Fibroblast of the conjunctiva (primary cell): ENCODE measurements around the gene SMURF1.

Source experiments
- DNase-seq: peaks from one replicate; pipeline ENCODE4 v3.0.0-alpha.2; 2010; ENCODE audit warnings: low read depth

Gene SMURF1

DNA sequence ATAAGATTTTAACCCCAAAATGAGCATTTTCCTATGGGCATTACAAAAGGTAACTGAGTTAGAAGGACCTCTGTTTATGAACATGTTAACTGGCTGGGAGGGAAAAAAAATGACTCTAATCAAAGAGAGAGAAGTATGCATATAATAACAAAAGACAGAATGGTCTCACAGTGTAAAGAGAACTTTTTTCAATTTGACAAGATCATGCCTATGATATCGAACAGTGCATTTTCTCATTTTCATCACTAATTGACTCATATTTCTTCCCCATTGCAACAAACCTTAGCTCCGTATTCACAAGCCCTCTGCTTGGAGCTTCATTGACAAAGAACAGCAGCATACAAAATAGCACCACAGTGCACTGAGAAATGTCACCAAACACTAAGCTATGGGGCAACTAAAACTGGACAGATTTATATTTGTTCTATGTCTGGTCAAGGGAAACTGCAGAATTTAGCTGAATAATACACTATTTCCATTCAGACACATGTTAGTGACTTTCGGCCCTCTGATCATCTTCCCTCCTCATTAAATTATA is 45.6 kb downstream of the SMURF1 start:
- no peak for DNase-seq

DNA sequence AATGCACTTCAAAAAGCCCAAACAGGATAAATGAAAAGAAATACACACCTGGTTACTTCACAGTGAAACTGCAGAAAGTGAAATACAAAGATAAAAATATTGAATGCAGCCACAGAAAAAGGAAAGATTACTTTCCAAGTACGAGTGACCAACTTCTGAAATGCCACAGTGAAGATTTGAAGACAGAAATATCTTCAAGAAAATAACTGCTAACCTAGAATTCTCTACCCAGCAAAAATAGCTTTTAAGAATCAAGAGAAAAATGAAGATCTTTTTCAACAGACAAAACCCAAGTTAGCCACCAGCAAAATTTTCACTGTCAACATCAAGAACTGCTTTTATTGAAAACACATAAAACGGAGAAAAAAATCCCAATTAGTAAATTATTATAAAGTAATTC is 46.2 kb downstream of the SMURF1 start:
- no peak for DNase-seq

DNA sequence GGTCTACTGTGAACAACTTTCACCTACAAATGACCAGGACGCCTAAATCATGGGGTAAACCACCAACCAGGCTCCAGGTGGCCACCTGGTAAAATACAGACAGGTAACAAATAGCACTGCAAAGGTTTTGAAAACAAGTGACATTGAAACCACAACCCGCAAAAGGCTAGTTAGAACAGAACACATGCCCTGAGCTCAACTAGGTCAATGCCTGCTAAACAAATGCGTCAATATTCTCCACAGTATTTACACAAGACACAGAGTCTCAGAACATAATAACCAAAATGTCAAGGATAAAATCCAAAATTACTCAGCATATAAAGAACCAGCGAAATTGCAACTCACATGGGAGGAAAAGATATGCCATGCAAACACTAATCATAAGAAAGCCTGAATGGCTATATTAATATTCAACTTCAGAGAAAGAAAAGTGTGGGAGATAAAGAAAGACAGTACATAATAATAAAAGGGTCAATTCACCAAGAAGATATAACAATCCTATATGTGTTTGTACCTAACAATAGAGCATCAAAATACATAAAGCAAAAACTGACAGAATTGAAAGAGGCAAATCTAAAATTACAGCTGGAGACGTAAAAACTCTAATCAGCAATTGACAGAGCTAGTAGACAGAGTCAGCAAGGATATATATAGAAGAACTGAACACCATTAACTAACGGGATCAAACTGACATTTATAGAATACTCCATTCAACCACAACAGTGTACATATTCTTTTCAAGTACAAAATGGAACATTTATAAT is 47.6 kb downstream of the SMURF1 start:
- DNase-seq, result no peak

DNA sequence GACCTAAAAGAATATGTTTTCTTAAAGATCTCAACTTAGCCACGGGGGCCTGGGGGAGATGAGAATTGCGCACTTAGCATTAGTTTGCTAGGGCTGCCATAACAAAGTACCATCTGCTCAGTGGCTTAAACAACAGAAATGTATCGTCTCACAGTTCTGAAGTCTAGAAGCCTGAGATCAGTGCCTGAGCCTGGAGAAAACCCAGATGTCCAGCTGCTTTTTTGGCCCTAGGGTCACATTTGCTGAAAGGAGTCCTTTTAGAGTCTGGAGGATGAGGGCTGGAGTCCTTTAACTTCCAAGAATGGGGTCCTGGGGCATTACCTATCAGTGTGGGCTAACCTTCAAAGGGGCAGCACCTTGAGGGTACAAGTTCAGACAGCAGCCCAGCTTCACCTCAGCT is 48.2 kb downstream of the SMURF1 start:
- no peak for DNase-seq

DNA sequence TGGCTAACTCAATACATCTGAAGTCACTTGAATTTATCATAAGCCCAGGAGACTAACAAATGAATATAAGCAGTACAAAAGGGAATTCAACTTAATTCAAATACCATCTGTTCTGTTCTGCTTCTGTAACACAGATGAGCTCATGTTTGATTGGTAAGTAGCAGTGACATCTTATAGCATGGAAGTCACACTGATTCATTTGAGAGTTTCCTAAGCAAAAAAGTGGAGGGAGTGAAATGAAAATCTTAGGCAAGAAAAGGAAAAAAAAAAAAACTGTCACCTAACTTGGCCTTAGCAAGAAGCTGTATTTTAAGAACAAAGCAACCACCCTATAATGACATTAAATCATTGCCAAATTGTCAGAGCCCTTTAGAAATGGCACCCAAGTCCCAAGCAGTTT is 49.5 kb downstream of the SMURF1 start:
- no peak for DNase-seq

DNA sequence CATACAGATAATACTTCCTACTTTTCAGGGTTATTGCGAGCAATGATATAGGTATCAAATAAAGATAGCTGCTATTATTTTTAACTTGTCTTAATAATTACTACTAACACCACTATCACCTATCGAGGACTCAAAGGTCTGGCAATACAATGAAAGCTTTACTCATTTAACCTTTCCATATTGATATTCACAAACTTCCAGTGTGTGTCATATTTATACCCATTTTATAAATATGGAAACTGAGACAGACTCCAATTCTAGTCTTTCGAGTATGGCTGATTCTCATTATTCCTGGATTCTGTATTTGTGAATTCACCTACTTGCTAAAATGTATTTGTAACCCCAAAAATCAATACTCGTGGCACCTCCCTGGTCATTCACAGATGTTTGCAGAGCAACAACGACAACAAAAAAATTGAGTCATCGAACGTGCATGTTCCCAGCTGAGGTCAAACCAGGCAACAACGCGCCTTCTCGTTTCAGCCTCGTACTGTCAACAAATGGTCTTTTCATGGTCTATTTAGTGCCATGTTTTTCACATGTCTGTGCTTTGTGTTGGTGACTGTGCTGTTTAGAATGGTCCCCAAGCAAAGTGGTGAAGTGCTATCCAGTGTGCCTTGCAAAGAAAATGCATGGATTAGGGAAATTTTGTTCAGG is 51.7 kb downstream of the SMURF1 start:
- DNase-seq, result no peak

DNA sequence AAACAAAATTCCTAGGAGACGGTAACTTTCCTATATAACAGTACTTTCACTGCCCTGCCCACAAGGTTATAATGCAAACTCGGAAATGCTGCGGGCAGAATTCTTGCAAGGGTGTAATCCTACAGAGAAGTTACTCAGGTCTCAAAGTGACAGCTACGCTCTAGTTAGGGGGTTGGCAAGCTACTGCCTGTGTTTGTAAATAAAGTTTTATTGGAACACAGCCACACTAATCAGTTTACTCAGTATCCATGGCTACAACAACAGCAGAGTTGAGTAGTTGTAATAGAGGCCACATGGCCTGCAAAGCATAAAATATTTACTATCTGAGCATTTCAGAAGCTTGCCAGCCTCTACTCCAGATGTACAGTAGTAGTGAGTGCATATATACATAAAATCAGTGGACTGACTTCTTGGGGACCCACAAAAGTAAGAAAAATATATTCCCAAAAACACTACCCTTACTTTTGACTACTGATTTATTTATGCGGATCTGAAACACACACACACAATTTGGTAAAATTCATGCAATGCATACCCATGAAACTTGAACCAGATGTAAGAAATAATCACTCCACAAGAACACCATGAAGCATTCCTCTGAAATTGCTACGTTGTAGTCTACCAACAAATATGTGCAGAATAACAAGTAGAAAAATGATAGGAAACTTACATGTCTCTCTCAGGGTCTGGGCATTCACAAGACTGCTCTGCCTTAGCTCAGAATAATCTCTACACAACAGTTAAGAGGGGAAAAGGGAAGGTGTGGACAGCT is 53.0 kb downstream of the SMURF1 start:
- peak; percentile 51 for DNase-seq

DNA sequence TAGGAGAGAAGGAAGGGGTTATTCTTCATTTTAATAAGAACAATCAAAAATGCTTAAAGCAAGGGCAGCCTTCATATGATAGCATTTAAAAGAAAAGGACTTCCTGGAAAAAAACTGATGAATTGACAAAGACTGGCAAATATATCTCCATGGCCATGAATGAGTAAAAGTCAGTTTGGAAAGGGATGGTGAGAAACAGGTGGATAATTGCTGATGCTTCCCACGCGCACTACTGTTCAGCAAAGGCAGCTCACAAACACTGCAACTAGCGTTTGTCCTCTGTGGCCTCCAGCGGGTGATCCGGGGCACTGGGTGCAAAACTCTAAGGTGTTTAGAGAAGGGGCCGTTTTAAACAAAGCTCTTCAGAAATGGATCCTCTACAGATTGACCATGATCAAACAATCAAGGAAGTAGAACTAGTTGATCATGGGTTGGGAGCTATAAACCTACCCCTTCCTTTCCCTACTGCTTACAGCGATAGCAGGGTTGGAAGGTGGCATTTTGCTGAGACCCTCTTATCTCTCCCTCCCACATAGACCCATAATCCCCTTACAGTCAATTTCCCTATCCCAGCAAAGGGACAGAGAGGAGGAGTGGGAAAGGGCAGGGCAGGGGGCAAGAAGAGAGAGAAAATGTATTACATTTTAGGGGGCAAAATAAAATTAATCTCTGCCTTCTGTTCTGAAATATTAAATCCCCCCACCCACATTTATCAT is 53.8 kb downstream of the SMURF1 start:
- no peak for DNase-seq

DNA sequence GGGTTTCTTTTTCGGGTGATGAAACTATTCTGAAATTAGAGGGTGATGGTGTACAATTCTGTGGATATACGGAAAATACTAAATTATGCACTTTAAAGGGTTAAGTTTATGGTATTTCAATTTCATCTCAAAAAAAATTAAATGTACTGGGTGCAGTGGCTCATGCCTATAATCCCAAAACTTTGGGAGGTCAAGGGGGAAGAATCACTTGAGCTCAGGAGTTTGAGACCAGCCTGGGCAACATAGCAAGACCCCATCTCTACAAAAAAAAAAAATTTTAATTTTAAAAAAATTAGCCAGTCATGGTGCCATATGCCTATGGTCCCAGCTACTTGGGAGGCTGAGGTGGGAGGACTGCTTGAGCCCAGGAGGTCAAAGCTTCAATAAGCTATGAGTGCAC is 57.0 kb downstream of the SMURF1 start:
- no peak for DNase-seq

DNA sequence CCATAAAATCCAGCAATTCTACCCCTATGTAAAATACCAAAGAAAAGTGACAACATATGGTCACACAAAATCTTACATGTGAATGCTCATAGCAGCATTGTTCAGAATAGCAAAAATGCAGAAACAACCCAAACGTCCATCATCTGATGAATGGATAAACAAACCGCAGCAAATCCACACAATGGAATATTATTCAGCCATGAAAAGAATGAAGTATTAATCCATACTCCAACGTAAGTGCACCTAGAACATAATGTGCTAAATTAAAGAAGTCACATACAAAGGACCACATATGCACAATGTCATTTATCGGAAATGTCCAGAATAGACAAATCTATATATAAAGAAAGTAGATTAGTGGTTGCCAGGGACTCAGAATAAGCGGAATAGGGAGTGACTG is 57.4 kb downstream of the SMURF1 start:
- no peak for DNase-seq

DNA sequence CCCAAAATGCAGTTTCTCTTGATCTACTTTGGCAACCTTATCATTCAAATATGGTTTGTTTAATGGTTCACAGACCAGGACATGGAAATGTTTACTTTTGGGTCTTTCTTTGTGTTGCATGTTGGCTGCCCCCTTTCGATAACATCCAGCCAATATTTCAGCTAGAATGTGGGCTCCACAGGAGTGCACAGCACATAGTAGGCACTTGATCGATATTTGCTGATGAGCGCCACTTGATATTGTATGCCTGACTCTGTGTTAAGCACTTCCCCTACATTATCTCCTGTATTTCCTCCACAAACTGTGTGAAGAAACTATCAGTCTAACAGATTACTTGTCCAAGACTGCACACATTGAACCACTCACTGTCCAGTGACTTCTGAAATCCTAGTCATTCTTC is 60.2 kb downstream of the SMURF1 start:
- no peak for DNase-seq

DNA sequence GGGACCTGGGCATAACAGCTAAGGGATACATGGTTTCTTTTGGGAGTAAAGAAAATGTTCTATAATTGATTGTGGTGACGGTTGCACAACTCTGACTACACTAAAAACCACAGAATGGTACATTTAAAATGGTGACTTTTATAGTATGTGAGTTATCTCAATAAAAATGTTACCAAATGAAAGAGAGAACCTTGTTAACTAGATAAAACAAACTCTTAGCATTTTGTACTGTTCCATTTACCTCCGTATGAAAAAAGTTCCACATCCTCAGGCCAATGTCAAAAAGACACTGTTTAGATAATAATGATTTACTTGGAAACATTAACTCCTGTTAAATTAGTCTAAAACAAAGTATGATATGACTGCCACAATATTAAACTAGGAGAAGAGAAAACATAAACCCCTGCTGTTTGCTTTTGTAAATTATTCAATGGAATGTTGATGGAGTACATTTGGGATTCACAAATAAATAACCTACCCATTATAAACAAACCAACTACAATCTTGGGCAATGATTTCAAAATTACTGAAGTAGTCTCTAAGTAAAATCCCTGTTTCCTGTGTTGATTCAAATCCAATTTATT is 60.7 kb downstream of the SMURF1 start:
- no peak for DNase-seq

DNA sequence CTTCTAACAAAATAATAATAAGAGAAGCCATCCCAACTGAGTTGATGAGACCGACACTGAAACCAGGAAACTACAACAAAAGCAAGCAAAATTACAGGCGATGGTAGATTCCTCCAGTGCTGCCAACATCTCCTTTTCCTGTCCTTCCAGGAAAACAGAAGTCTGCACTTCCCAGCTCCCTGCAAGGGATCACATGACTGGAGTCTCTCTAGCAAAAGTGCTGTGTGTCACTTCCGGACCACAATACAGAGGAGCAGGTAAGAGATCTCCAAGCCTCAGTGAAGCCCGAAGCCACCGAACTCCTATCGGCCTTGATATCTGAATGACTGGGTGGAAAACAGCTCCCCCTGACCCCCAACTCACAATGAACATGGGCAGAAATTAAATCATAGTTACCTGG is 63.2 kb downstream of the SMURF1 start:
- no peak for DNase-seq

DNA sequence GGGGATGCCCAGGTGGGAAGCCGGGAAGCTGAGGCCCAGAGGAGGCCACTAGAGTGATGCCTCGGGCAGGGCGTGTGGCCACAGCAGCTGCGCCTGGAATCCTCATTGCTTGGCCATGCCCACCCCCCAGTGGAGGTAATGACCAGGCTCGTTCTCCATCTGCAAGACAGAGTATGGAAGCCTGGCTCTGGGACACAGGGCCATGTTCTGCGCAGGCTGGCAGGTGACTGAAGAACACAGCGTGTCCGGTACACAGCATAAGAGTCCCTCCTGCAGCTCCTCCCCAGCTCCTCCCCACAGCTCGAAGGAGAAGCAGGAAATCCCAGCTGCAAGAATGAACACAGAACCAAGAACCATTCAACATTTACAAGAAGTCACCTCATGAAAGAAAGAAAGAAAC is 64.8 kb downstream of the SMURF1 start:
- DNase-seq, result no peak

DNA sequence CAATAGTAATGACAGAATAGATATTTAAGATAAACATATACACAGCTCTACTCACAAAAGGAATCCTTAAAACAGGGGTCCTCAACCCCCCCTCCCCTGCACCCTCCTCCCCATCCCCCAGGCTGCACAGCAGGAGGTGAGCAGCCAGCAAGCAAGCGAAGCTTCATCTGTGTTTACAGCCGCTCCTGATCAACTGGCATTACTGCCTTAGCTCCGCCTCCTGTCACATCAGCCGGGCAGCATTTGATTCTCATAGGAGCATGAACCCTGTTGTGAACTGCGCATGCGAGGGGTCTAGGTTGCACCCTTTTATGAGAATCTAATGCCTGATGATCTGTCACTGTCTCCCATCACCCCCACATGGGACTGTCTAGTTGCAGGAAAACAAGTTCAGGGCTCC is 65.5 kb downstream of the SMURF1 start:
- no peak for DNase-seq

DNA sequence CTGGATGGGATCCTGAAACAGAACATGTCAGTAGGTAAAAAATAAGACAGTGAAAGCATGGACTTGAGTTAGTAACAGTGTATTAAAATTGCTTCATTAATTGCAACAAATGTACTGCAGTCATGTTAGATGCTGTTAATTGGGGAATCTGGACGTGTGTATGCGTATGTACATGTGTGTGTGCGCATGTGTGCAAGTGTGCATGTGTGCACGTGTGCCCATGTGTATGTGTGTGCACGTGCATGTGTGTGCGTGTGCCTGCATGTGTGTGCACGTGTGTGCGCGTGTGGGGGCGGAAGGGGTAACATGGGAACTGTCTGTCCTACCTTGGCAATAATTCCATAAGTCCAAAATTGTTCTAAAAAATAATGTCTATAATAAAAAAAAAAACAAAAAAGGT is 67.3 kb downstream of the SMURF1 start:
- DNase-seq, result no peak

DNA sequence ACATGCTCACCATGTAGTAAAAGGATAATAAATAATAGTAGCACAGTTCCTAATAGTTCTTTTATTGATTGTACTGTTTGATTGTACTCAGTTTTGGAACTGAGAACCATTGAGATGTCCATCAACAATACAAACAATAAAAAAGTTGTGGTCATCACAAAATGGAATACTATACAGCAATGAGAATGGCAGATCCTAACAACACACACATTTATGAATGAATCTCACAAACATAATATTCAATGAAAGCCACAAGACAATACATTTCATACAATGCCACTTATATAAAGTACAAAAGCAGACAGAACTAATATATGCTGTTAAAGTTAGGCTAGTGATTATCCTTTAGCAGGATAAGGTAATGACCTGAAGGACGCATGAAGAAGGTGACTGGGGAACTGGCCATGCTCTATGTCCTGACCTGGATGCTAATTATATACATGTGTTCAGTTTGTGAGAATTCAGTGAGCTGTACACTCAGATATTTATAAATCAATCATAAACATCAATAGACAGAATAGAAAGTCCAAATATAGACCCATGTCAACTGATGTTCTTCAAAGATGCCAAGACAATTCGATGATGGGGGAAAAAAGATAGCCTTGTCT is 70.0 kb downstream of the SMURF1 start:
- no peak for DNase-seq

DNA sequence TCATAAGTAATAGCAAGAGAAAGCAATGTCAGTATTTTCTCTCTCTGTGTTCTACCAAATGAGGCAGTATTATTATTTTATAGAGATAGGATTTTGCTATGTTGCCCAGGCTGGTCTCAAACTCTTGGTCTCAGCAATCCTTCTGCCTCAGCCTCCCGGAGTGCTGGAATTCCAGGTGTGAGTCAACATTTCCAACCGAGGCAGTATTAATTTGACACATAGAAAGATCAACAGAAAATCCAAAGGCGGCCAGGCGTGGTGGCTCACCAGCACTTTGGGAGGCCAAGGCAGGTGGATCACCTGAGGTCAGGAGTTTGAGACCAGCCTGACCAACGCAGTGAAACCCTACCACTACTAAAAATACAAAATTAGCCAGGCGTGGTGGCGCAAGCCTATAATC is 71.8 kb downstream of the SMURF1 start:
- no peak for DNase-seq

DNA sequence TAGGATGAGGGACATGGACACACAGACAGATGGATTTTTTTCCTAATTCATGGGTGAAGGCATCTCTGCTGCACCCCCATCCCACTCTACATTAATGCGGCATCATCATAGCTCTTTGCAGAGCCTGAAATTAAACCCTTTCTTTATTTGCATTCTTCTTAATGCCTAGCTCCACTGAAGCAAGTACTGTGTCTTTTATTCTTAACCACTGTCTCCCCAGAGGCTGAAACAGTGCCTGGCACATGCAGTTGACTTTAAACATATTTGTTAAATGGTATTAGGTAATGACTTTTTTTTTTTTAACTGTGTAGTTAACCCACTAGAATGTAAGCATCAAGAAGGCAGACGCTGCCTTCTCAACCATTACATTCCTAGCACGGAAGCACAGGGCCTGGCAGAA is 73.5 kb downstream of the SMURF1 start:
- no peak for DNase-seq

DNA sequence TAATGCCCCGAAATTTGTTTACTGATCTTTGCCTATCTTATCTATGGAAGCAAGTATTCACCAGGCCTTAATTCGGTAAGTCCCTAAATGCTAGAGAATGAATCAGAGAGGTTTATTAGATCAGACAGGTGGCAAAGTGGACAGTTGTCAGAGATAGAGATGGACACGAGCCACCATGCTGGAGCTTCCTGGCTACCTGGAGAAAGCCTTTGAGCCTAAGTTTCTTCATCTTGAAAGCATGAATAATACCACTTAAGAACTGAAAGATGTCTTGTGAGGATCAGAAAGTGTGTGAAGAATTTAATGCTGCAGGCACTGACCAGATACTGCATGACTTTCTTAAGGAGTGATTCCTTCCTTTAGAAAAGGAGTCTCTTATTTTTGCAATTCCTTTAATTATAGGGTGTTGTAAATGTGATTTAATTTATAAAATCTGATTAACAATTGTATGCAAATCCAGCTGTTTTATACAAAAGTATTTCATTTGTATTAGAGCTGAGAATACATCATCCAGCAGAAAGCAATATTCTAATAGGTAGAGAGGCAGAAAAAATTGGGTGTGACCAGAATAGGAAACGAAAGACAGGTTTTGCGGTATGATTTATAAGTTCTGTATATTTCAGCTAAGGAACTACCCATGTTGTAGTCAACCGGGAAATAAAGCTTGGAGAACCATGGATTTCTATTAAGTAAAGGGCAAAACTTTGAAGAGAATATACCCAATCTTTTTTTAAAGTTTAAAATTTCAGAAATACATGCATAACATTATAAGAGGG is 82.7 kb downstream of the SMURF1 start:
- DNase-seq, result no peak

DNA sequence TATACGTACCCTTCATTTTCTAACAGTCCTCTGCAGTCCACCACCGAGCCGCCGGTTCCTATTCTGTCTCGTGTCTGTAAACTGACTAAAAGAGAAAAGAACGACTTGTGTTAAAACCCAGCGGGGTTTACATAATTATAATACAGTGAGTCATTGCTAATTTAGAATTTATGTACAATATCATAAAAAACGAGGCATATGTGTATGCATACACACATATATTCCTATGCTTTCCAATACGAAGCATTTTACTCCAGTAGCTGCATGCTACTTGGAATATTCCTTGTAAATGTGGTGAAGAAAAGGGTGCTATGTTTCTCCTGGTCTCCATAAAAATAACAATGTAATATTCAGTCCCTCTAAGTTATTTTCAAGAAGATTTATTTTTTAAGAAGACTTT is 89.1 kb downstream of the SMURF1 start:
- no peak for DNase-seq
